ENCODE data around the gene GALNS.

The GALNS gene

DNA sequence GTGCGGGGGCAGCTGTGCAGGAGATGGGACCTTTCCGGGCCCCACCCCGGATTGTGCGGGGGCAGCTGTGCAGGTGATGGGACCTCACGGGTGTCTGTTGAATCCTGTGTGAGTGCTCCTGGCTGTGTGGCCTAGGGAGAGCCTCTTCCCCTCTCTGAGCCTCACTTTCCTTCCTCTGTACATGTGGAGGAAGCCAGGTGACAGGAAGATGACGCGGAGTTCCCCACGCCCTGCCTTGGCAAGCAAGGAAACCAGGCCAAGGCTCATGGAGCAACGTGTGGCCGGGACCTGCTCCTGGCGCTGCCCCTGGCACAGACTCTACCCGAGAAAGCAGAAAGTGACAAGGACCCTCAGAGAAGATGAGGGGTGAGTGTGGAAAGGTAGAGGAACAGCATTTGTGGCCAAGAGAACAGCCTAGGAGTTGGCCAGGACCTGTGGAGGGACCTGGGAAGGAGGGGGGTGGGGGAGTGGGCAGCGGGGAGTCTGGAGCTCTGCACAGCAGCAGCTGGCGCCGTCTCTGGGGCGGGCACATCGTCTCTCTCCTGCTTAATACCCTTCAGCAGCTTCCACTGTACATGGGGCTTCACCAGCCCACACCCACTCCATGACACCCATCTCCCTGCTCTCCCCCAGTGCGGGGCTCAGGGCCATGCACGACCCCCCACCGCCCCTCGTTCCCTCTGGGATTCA is 48.1 kb upstream of the GALNS start:
- Histone ChIP-seq H3K23ac (ENCODE audit: low read length in 2 of 2) (no peak overlapping the region), H2AFZ (ENCODE audit: low read depth, low read length) (no peak overlapping the region), H3K9me3 (ENCODE audit: control insufficient read depth, low read length) (no peaks in the 10 kb centered on the region), H2AK5ac (ENCODE audit: low read length, severe bottlenecking) (no peak overlapping the region), H3K79me1 (replicated peaks; ENCODE audit: low read length, poor library complexity, severe bottlenecking) (no peaks in the 10 kb centered on the region), H2BK12ac (ENCODE audit: low read length in 2 of 2) (no peak overlapping the region), H3K9ac (ENCODE audit: low read length) (no peak overlapping the region), H4K91ac (ENCODE audit: low read length) (no peak overlapping the region), H2BK5ac (ENCODE audit: low read depth, low read length, poor library complexity, severe bottlenecking) (no peak overlapping the region), H3K36me3 (ENCODE audit: control insufficient read depth in 1 of 2, insufficient read depth in 2 of 2, low read depth in 1 of 2, low read length in 2 of 2) (no peaks in the 10 kb centered on the region), H3K4me2 (ENCODE audit: low read length, poor library complexity, severe bottlenecking) (no peak overlapping the region), H3K18ac (ENCODE audit: low read depth in 1 of 2, low read length in 2 of 2) (no peak overlapping the region), H3K27me3 (ENCODE audit: control insufficient read depth in 1 of 2, insufficient read depth in 1 of 2, low read length in 2 of 2) (peaks cover 0 to 40% of the 10 kb centered on the region in 2 experiments), H3K14ac (ENCODE audit: low read length in 2 of 2) (no peak overlapping the region), H2BK120ac (ENCODE audit: low read depth, low read length) (no peak overlapping the region), H3K27ac (ENCODE audit: low read length, poor library complexity, severe bottlenecking) (no peak overlapping the region), H4K8ac (ENCODE audit: low read length) (no peak overlapping the region), H3K4me3 (ENCODE audit: insufficient read depth in 1 of 2, low read depth in 1 of 2, low read length in 2 of 2) (no peak overlapping the region), H3K4ac (ENCODE audit: low read depth in 1 of 2, low read length in 2 of 2) (no peak overlapping the region), H2BK15ac (ENCODE audit: low read depth, poor library complexity, severe bottlenecking) (no peak overlapping the region), H3K4me1 (ENCODE audit: control insufficient read depth, insufficient read depth, low read depth, low read length) (peaks cover 8% of the 10 kb centered on the region)
- 93% methylated on average over 20 of the region's 21 CpGs for WGBS
- DNase-seq, result no peak

- Histone ChIP-seq H3K9me3 (ENCODE audit: control insufficient read depth, low read length) (no peaks in the 10 kb centered on the region), H2AFZ (ENCODE audit: low read depth, low read length) (no peak overlapping the region), H3K4me3 (ENCODE audit: insufficient read depth in 1 of 2, low read depth in 1 of 2, low read length in 2 of 2) (no peak overlapping the region), H3K4me1 (ENCODE audit: control insufficient read depth, insufficient read depth, low read depth, low read length) (peaks cover 7% of the 10 kb centered on the region), H4K8ac (ENCODE audit: low read length) (no peak overlapping the region), H3K9ac (ENCODE audit: low read length) (no peak overlapping the region), H3K4me2 (ENCODE audit: low read length, poor library complexity, severe bottlenecking) (no peak overlapping the region), H3K23ac (ENCODE audit: low read length in 2 of 2) (no peak overlapping the region), H3K27ac (ENCODE audit: low read length, poor library complexity, severe bottlenecking) (no peak overlapping the region), H2BK120ac (ENCODE audit: low read depth, low read length) (no peak overlapping the region), H2BK5ac (ENCODE audit: low read depth, low read length, poor library complexity, severe bottlenecking) (no peak overlapping the region), H2BK15ac (ENCODE audit: low read depth, poor library complexity, severe bottlenecking) (no peak overlapping the region), H2AK5ac (ENCODE audit: low read length, severe bottlenecking) (no peak overlapping the region), H2BK12ac (ENCODE audit: low read length in 2 of 2) (no peak overlapping the region), H3K18ac (ENCODE audit: low read depth in 1 of 2, low read length in 2 of 2) (no peak overlapping the region), H3K14ac (ENCODE audit: low read length in 2 of 2) (no peak overlapping the region), H4K91ac (ENCODE audit: low read length) (no peak overlapping the region), H3K4ac (ENCODE audit: low read depth in 1 of 2, low read length in 2 of 2) (no peak overlapping the region), H3K79me1 (replicated peaks; ENCODE audit: low read length, poor library complexity, severe bottlenecking) (no peaks in the 10 kb centered on the region), H3K27me3 (ENCODE audit: control insufficient read depth in 1 of 2, insufficient read depth in 1 of 2, low read length in 2 of 2) (peaks cover 9 to 36% of the 10 kb centered on the region in 2 experiments), H3K36me3 (ENCODE audit: control insufficient read depth in 1 of 2, insufficient read depth in 2 of 2, low read depth in 1 of 2, low read length in 2 of 2) (no peaks in the 10 kb centered on the region)
- DNase-seq, result no peak
- WGBS, result 97% methylated on average over 11 of the region's 14 CpGs
These were observed 46.5 kb upstream of the GALNS start for GRCh38 chr16:88903267-88903666.

- Histone ChIP-seq H3K14ac (ENCODE audit: low read length in 2 of 2) (no peak overlapping the region), H3K9ac (ENCODE audit: low read length) (no peak overlapping the region), H3K18ac (ENCODE audit: low read depth in 1 of 2, low read length in 2 of 2) (no peak overlapping the region), H2BK15ac (ENCODE audit: low read depth, poor library complexity, severe bottlenecking) (no peak overlapping the region), H3K23ac (ENCODE audit: low read length in 2 of 2) (no peak overlapping the region), H2BK5ac (ENCODE audit: low read depth, low read length, poor library complexity, severe bottlenecking) (no peak overlapping the region), H2BK12ac (ENCODE audit: low read length in 2 of 2) (no peak overlapping the region), H3K4me3 (ENCODE audit: insufficient read depth in 1 of 2, low read depth in 1 of 2, low read length in 2 of 2) (no peak overlapping the region), H3K9me3 (ENCODE audit: control insufficient read depth, low read length) (no peaks in the 10 kb centered on the region), H3K36me3 (ENCODE audit: control insufficient read depth in 1 of 2, insufficient read depth in 2 of 2, low read depth in 1 of 2, low read length in 2 of 2) (no peaks in the 10 kb centered on the region), H3K4me2 (ENCODE audit: low read length, poor library complexity, severe bottlenecking) (no peak overlapping the region), H2AK5ac (ENCODE audit: low read length, severe bottlenecking) (no peak overlapping the region), H3K79me1 (replicated peaks; ENCODE audit: low read length, poor library complexity, severe bottlenecking) (no peaks in the 10 kb centered on the region), H2BK120ac (ENCODE audit: low read depth, low read length) (no peak overlapping the region), H3K27ac (ENCODE audit: low read length, poor library complexity, severe bottlenecking) (no peak overlapping the region), H4K8ac (ENCODE audit: low read length) (no peak overlapping the region), H3K27me3 (ENCODE audit: control insufficient read depth in 1 of 2, insufficient read depth in 1 of 2, low read length in 2 of 2) (peaks cover 9 to 37% of the 10 kb centered on the region in 2 experiments), H4K91ac (ENCODE audit: low read length) (no peak overlapping the region), H3K4me1 (ENCODE audit: control insufficient read depth, insufficient read depth, low read depth, low read length) (peaks cover 4% of the 10 kb centered on the region), H3K4ac (ENCODE audit: low read depth in 1 of 2, low read length in 2 of 2) (no peak overlapping the region), H2AFZ (ENCODE audit: low read depth, low read length) (no peak overlapping the region)
- 86% methylated on average over 16 of the region's 16 CpGs for WGBS
- no peak for DNase-seq
These were observed 46.0 kb upstream of the GALNS start for GRCh38 chr16:88902744-88903143.

DNA sequence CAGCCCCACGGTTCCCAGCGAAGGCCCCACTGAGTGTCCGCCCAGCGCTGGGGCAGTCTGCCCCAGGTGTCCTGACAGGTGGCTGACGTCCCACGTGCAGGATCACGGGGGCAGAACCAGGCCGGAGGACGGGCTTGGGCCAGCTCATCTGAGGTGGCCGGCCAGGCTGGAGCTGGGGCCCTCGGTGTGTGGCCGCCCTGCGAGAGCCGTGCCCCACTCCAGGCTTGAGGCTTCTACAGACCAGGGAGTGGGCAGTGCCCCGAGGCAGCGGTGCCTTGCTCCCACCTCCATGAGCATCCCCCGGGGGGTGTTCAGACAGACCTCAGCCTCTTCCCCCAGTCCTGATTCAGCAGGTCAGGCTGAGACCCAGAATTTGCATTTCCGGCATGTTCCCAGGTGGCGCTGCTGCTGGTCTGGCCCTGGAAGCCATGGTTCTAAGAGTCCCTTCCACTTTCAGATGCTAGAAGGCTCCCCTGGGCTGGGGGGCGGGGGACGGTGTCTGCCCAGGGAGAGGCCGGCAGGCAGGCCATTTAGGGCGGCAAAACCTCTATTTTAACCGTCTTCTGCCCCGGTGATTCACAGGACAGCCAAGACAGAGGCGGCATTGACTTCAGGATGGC is 45.1 kb upstream of the GALNS start:
- Histone ChIP-seq H3K23ac (ENCODE audit: low read length in 2 of 2) (no peak overlapping the region), H3K18ac (ENCODE audit: low read depth in 1 of 2, low read length in 2 of 2) (no peak overlapping the region), H3K4me1 (ENCODE audit: control insufficient read depth, insufficient read depth, low read depth, low read length) (peaks cover 2% of the 10 kb centered on the region), H3K9ac (ENCODE audit: low read length) (no peak overlapping the region), H3K14ac (ENCODE audit: low read length in 2 of 2) (no peak overlapping the region), H2AK5ac (ENCODE audit: low read length, severe bottlenecking) (no peak overlapping the region), H3K4me2 (ENCODE audit: low read length, poor library complexity, severe bottlenecking) (no peak overlapping the region), H2BK5ac (ENCODE audit: low read depth, low read length, poor library complexity, severe bottlenecking) (no peak overlapping the region), H2BK12ac (ENCODE audit: low read length in 2 of 2) (no peak overlapping the region), H2BK120ac (ENCODE audit: low read depth, low read length) (no peak overlapping the region), H3K4me3 (ENCODE audit: insufficient read depth in 1 of 2, low read depth in 1 of 2, low read length in 2 of 2) (no peak overlapping the region), H4K8ac (ENCODE audit: low read length) (no peak overlapping the region), H3K27me3 (ENCODE audit: control insufficient read depth in 1 of 2, insufficient read depth in 1 of 2, low read length in 2 of 2) (peaks cover 9 to 42% of the 10 kb centered on the region in 2 experiments), H3K36me3 (ENCODE audit: control insufficient read depth in 1 of 2, insufficient read depth in 2 of 2, low read depth in 1 of 2, low read length in 2 of 2) (no peaks in the 10 kb centered on the region), H2AFZ (ENCODE audit: low read depth, low read length) (no peak overlapping the region), H3K79me1 (replicated peaks; ENCODE audit: low read length, poor library complexity, severe bottlenecking) (no peaks in the 10 kb centered on the region), H3K27ac (ENCODE audit: low read length, poor library complexity, severe bottlenecking) (no peak overlapping the region), H4K91ac (ENCODE audit: low read length) (no peak overlapping the region), H3K4ac (ENCODE audit: low read depth in 1 of 2, low read length in 2 of 2) (no peak overlapping the region), H3K9me3 (ENCODE audit: control insufficient read depth, low read length) (no peaks in the 10 kb centered on the region), H2BK15ac (ENCODE audit: low read depth, poor library complexity, severe bottlenecking) (no peak overlapping the region)
- WGBS, result 86% methylated on average over 26 of the region's 26 CpGs
- DNase-seq, result no peak
